Measurements from ENCODE around the gene MCFD2.

MCFD2 gene

DNA sequence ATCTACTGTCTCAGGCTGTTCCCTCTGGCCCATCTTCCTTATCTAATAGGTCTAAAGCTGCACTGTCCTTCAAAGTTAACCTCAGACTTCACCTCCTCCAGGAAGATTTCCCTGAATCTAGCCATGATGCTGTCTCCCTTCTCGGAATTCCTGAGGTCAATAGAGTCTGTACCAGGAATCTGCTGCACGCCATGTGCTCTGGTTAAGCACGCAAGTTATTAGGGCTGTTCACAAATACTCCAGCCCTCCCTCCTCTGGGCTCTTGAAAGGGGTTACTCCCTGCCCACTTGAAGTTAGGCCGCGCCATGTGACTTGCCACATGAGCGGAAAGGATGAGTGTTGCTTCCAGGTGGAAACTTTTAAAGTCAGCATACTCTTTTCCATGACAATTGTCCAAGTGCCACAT, 43.6 kb downstream of the MCFD2 start:
- DNase-seq = no peak

DNA sequence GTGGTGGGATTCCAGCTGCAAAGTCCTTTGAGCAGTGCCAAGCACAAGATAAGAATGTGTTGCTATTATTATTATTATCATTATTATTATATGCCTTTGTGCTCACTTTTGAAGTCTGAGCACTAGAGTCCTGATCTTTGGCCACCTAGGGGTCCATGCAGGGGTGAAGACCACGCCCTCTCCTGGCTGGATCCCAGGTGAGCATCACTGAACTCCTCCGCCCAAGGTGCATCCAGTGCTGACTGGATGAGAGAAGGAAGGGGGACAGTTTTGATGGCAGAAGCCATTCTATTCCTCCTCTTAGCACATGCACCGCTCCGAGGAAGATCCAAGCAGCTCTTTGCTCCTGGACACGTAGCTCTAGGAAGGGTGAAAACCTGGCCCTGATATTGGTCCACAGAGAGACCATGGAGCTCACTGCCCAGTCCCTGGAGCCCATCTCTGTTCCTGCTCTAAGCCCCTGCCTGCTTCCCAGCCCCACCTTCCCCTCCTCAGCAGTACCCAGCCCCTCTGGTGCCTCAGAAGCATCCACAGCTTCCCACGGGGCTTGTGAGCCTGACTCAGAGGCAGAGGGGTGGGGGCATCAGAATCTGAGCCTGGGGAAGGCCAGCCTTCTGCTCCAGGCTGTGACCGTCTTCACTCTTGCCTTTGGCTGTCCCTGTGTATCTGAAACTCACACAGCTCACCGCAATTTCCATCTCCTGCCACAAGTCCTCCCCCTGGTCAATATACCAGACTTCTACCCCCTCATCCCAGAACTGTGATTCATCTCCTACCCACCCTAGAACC, 45.4 kb downstream of the MCFD2 start:
- no peak for DNase-seq

DNA sequence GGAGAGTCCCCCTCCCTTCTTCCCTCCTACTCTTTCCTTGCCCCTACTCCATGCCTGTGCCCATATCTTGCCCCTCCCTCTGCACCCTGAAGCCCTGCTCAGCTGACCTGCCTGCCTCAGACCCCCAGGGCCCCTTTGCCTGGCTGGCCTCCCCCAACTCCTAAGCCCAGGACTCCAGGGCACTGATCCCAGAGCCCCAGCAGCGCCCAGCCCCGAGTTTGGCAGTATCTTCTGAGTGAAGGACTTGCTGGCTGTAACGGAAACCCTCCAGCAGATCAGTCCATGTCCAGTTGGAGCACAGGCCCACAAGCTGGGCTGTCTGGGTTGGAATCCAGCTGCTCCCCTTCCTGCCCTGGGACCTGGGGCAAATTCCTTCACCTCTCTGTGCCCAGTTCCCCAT, 46.0 kb downstream of the MCFD2 start:
- DNase-seq = no peak

DNA sequence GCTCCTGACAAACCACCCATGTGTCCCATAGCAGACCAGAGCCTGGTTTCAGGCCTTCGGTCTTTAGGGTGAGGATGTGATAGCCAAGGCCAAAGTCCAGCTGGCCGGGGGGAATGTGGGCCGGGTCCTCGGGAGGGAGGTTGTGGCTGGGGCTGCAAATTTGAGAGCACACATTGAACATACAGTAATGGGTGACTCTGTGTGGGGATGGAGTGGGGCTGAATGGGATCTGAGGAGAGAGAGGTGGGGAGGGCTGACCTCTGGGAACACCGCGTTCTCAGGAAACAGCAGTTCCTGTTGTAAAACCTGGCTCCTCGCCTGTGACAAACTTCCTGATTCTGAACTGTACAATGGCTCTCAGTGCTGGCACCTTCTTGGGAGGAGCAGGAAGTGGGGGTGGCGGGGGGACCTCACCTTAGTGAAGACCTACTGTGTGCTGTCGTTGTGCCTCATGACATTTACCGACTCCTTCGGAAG, 48.8 kb downstream of the MCFD2 start:
- DNase-seq = no peak

DNA sequence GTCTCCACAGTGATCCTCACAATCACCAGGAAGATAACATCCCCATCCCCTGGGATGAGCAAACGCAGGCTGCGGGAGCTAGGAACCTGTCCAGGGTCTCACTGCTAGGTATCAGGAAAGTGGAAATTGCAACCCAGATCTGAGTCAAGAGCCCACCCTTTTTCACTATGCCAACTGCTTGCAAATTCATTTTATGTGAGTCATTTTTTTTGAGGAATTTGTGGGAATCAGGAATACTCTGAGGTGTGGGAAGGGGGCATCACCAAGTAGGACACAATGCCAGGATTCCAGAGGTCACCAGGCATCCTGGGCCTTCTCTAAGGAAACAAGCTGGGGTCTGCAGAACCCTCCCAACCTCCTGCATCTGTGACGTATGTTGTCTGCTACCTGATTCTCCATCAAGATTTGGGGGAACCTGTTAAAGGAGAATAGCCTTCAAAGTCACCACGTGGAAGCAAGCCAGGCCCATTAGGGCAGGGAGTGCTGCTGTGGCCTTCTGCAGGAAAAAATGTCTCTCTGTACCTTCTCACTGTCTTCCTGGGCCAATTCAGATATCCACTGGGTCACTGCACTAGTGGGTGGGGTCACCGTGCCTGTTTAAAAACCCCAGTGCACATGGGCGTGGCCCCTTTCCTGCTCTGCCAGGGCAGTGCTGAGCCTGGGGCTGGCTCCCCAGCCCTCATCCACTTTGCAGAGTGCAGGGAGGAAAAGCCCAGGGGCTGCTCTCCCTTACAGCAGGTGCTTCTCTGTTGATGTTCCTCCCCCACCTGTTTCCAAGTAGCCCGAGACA, 50.2 kb downstream of the MCFD2 start:
- DNase-seq = no peak

DNA sequence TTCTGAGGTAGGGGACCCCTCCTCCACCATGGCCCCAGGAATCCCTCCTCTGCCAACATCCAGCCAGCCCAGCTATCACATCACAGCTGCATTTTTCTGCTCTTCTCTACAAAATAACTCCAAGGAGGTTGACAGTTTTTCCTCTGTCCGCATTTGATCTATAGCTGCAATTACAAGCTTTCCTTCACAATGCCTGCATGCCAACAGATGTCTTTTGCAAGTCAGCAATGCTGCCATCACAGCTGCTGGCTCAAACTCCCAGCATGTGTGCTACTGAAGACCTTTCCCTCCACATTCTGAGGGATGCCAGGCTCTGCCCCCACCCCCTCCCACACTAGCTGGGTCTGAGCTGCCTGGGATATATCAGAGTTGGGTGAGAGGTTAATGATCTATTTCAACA, 51.7 kb downstream of the MCFD2 start:
- DNase-seq = no peak

DNA sequence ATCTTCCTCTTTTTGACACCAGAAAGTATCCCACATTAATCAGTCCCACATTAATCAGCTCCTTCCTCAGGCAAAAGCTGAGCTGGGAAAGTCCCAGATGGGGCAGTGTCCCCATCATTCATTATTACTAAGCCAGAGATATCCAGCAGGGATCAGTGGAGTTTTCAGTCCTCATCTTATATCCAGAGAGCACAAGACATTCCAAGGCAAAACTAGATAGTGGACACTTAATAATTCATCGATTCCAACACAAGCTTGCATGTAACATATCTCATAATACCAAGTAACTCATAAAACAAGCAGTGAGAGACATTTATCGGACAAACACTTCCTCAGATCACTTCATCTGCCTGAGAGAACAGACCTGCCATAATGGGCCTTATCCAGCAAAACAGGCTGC, 53.1 kb downstream of the MCFD2 start:
- DNase-seq = no peak

DNA sequence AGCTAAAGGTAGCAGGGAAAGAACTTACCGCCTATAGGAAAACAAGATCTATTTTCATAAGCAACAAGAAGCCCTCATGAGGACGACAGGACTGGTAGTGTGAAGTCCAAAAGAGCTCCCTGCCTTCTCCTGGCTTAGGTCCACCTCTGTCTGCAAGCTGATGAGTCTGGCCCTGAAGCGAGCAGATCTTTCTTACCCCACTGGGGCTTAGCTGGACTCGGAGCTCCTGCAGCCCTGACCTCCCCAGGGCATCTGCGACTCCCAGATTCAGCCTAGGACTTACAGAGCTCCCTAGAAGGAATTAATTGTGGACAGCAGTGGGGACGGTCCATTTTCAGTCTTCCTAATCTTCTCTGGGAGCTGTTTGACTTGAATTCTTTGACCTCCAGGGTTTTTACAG, 53.7 kb downstream of the MCFD2 start:
- DNase-seq = no peak

DNA sequence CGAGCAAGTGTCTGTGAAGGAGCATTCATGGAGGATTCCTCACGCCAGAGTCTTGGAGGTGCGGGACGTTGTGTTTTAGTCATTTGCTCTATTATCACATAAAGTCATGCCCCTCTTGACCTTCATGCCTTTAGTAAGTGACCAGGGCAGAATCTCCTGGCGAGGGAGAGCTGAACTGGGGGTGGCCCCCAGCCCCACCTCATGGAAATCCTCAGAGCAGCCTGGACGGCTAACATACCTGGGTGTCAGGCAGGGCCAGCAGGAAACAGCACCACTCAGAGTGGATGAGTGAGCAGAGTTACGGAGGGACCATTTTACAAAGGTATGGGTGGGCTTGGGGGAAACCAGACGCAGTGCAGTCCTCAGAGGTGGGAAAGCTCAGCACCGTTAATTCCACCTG, 56.1 kb downstream of the MCFD2 start:
- no peak for DNase-seq

DNA sequence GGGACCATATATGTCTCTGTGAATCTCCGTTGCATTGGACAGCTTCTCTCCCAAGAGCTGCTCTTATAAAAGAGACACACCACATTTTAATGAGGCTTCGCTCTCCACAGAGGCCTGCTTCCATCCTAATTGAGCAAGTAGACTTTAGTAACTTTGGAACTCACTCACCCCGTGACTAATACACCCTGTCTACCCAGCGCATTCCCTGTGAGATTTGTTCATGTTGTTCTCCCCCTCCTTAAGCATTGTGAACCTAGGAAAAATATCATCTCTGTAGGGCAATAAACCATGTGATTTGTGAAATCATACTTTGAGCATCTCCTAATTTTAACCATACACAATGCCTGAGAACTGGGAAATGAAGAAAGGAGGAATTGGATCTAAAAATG, 56.9 kb downstream of the MCFD2 start:
- no peak for DNase-seq

DNA sequence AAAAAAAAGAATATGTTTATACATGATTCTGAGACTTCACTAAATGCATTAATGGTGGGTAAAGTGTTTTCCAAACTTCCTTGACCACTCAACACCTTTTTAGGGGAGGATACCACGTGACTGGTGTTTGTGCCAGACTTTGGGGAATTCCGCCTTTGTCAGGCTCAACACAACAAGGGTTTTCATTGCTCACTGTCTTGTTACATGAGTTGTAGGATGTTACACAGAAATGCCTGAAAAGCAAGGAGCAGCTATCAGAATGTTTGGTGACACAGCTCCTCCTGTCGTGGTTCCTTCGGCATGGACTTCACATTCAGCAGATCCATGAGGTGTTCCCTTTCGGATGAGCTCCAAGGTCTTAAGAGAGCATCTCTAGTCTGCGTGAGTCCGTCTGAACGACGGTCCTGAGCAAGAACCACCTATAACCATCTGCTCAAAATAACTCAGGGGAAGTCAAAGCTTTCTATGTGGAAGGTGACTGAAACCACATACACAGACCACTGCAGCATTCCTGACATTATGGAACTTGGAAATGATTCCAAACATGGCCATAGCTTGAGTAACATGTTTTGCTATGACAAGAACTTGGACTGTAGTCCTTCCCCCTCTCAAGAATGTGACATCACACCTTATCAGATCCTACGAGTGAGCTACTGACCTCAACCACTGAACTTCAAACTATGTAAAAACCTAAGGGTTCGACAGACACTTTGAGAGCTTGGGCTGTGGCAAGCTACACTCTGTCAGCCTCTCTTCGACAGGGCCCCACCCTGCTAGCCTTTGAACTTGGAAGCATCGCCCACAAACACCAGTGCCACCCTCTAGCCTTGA, 57.5 kb downstream of the MCFD2 start:
- DNase-seq = no peak

DNA sequence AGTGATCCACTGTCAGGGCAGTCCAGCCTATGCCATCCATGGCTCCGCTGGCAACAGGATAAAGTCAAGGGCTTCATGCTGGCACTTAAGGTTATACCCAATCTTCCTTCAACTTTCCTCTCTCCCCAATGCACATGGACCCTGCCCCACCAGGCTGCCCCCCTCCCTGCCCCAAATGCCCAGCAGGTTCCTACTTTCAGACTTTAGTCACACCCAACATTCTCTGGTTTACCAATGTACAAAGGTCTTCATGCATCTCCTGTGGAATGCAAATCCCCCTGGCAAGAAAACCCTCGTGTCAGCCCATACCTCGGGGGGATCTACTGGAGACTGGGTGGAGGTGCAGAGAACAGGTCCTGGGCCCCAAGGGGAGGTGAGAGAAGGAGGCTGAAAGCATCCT, 59.3 kb downstream of the MCFD2 start:
- DNase-seq = no peak

DNA sequence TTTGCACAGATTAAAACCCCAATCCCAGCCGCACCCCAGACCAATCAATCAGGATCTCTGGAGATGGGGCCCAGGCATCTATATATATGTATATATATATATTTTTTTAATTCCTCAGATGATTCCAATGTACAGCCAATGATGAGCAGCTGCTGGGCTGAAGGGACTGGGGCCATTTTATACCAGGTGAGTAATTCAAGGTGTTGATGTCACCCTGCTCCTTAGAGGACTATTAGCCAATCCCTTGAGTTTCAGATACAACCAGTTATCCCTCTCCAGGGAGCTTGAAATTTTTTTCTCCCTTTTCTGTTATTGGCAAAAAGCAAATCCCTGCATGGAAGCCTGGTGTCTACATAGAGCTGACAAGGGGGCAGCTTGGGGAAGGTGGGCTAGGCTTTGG, 59.8 kb downstream of the MCFD2 start:
- no peak for DNase-seq

DNA sequence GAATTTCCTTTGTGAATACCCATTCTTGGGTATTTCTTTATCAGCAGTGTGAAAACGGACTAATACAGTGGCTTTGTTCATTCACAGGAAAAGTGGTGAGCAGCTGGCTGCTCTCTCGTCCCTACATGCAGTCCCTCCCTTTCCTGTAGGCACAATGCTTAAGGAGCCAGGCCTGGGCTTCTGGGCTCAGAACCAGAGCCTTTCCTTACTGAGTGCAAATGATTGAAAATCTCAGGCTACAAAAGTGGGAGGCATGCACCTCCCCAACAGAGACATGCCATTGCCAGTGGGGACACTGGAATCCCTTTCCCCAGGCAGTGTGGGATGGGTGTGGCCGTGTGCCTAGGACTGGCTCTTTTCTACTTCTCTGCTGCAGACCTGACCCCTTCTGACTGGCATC, 61.3 kb downstream of the MCFD2 start:
- DNase-seq = no peak

DNA sequence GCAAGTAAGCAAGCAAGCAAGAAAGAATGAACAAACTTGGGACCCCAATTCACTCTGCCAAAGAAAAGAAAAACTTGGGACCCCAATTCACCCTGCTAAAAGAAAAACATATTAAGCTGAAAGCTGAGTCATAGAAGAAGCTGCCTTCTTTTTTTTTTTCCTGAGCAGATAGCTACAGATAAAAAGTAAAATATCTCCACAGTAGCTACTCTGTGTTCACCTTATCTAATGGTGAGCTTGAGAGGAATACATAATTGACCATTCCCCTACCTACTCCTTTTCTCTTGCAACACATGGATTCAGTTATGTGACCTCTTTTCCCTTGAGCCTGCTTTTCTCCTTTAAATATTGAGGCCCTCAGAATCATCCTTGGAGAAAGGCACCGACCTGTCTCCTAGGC, 63.0 kb downstream of the MCFD2 start:
- DNase-seq = no peak

DNA sequence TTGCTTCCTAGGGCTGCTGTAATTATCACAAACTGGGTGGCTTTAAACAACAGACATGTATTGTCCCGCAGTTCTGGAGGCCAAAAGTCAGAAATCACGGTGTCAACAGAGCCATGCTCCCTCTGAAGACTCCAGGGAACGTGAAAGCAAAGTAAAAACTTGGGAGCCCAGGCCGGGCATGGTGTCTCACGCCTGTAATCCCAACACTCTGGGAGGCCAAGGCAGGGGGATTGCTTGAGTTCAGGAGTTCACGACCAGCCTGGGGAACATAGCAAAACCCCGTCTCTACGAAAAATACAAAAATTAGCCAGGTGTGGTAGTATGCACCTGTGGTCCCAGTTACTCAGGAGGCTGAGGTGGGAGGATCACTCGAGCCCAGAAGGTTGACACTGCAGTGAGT, 63.5 kb downstream of the MCFD2 start:
- DNase-seq = no peak
